Lung (tissue), 12 donors: ENCODE results near the gene RPRD2. TPM values are rescaled to one million over a fixed set of nuclear protein-coding genes. Genes with fewer than 3 reads are reported as not detected.

Experiments used
- ATAC-seq: fragments of 200-7000 bp; cut with Tn5 transposase; one replicate; pipeline ENCODE4 v1.9.1; 2020; ENCODE audit warnings: moderate number of reproducible peaks; ENCODE audit not compliant: insufficient read depth, low FRiP score
- DNase-seq, 3 donors: peaks; one replicate each; pipeline ENCODE4 v3.0.0-alpha.2; 2013 to 2017
- H3K27ac ChIP-seq, 2 donors: one replicate each; pipeline ENCODE4 v1.5.1; 2013; ENCODE audit warnings: mild to moderate bottlenecking in 2 of 2, moderate library complexity in 2 of 2, control low read depth in 1 of 2, inconsistent platforms in 1 of 2, low read depth in 1 of 2, low read length in 1 of 2
- H3K27me3 ChIP-seq, 3 donors: one replicate each; pipeline ENCODE4 v1.5.1; 2013; ENCODE audit warnings: low read length in 2 of 3; ENCODE audit not compliant: control insufficient read depth in 3 of 3, insufficient read depth in 3 of 3
- H3K36me3 ChIP-seq, 4 donors: one replicate each; pipeline ENCODE4 v1.5.1; 2013; ENCODE audit warnings: low read length in 4 of 4, mild to moderate bottlenecking in 1 of 4, moderate library complexity in 1 of 4; ENCODE audit not compliant: control insufficient read depth in 4 of 4, insufficient read depth in 4 of 4
- H3K4me1 ChIP-seq, 5 donors: one replicate each; pipeline ENCODE4 v1.5.1; 2013; ENCODE audit warnings: low read length in 5 of 5, mild to moderate bottlenecking in 2 of 5, moderate library complexity in 1 of 5; ENCODE audit not compliant: control insufficient read depth in 5 of 5, insufficient read depth in 5 of 5
- H3K4me3 ChIP-seq: one replicate; pipeline ENCODE4 v1.5.1; 2013; ENCODE audit warnings: mild to moderate bottlenecking, control low read depth, moderate library complexity
- H3K9ac ChIP-seq, 2 donors: one replicate each; pipeline ENCODE4 v1.5.1; 2013; ENCODE audit warnings: low read length in 2 of 2, control low read depth in 1 of 2; ENCODE audit not compliant: insufficient read depth in 1 of 2
- H3K9me3 ChIP-seq, 4 donors: one replicate each; pipeline ENCODE4 v1.5.1; 2013; ENCODE audit warnings: low read length in 3 of 4, mild to moderate bottlenecking in 1 of 4, moderate library complexity in 1 of 4; ENCODE audit not compliant: control insufficient read depth in 4 of 4, insufficient read depth in 3 of 4
- WGBS, 2 donors: extraction: QIAGEN DNeasy Blood & Tissue Kit; methylation state at CpG; one replicate each; pipeline ENCODE4 v1.1.7; 2013; 5-methylcytosine and 5-hydroxymethylcytosine counted together
- polyA plus RNA-seq, 2 donors: library from polyadenylated mRNA; stranded (reverse); fragments of 200-250 nt; gene quantifications; one replicate each; pipeline ENCODE4 v1.2.1, GENCODE V29; 2013
- total RNA-seq, 2 donors: library from RNA; depleted of rRNA in 1 of 2; stranded (reverse); fragments of >200 nt in 1 of 2; gene quantifications; one replicate each; pipeline ENCODE4 v1.2.1, GENCODE V29; 2014 to 2021
- TF ChIP-seq, protein P1 (sequence below): IDR thresholded peaks from 2 replicates; pipeline ENCODE4 v1.5.1; 2012; ENCODE audit warnings: mild to moderate bottlenecking; ENCODE audit errors: control extremely low read depth, extremely low read depth
- donor health status: control.
- donor health status: control.
- donor health status: Bipolar disorder and iron deficiency.
- donor health status: healthy.
- donor health status: DM: yes; HTN: yes; CAD: no.

The RPRD2 gene
- total and polyA plus RNA-seq, 4 donors, result 7.1 to 27.8 (median 14.7) TPM

DNA sequence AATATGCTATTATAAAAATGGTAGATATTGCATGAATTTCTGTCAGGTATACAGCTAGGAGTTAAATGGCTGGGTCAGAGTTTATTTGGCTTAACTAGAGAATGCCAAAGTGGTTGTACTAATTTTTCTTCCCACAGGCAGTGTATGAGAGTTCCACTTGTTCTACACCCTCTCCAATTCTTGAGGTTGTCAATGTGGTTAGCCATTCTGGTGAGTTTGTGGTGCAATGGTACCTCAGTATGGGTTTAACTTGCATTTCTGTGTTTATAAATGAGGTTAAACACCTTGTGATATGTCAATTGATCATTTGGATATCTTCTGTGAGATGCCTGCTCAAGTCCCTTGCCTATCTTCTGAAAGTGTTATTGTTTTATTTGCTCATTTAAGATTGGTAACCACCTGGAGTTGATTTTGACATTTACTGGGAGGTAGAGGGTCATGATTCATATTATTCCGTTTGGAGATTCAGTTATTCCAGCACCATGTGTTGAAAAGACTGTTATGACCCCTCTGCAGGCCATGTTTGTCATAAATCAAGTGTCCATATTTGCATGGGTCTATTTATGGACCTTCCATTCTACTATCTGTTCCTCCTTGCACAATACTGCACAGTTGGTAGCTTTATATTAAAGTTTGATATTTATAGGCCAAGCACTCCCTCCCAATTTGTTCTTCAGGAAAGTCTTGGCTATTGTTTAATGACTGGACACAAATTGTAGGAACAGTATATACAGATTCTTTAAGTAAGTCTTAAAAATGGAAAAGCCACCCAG lies 157.4 kb downstream of the RPRD2 start:
- WGBS, 2 donors, result 81 to 89% methylated on average over 1 of the region's 1 CpG
- H3K4me1 ChIP-seq, result peaks cover 0 to 5% (median 0%) of the 10 kb centered on the region in 5 donors
- DNase-seq, result no peak
- no peaks in the 10 kb centered on the region for H3K27me3 ChIP-seq
- no peaks in the 10 kb centered on the region for H3K9me3 ChIP-seq
- no peaks in the 10 kb centered on the region for H3K36me3 ChIP-seq
- no peak overlapping the region for H3K27ac ChIP-seq
- no peak overlapping the region for H3K4me3 ChIP-seq
- TF ChIP-seq, protein P1, sequence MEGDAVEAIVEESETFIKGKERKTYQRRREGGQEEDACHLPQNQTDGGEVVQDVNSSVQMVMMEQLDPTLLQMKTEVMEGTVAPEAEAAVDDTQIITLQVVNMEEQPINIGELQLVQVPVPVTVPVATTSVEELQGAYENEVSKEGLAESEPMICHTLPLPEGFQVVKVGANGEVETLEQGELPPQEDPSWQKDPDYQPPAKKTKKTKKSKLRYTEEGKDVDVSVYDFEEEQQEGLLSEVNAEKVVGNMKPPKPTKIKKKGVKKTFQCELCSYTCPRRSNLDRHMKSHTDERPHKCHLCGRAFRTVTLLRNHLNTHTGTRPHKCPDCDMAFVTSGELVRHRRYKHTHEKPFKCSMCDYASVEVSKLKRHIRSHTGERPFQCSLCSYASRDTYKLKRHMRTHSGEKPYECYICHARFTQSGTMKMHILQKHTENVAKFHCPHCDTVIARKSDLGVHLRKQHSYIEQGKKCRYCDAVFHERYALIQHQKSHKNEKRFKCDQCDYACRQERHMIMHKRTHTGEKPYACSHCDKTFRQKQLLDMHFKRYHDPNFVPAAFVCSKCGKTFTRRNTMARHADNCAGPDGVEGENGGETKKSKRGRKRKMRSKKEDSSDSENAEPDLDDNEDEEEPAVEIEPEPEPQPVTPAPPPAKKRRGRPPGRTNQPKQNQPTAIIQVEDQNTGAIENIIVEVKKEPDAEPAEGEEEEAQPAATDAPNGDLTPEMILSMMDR, result no peak
- ATAC-seq, result no peak
- H3K9ac ChIP-seq, result no peak overlapping the region

DNA sequence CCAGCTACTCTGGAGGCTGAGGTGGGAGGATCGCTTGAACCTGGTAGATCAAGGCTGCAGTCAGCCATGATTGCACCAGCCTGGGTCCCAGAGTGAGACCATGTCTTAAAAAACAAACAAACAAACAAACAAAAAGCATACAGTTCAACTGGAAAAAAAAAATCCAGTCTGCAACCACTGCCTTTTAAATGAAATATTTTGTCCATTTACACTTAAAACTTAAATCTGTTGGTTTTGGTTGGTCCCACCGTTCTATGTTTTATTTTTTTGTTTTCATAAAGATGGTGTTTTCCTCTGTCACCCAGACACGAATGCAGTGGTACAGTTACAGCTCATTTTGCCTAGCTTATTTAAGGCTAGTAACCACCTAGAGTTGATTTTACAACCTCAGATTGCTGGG lies 161.4 kb downstream of the RPRD2 start:
- H3K4me3 ChIP-seq, result no peak overlapping the region
- TF ChIP-seq, protein P1, result no peak
- H3K4me1 ChIP-seq, result peaks cover 0 to 8% (median 4%) of the 10 kb centered on the region in 5 donors
- no peaks in the 10 kb centered on the region for H3K36me3 ChIP-seq
- H3K9me3 ChIP-seq, result no peaks in the 10 kb centered on the region
- no peak for DNase-seq
- H3K27me3 ChIP-seq, result no peaks in the 10 kb centered on the region
- H3K27ac ChIP-seq, result no peak overlapping the region
- no peak overlapping the region for H3K9ac ChIP-seq
- no peak for ATAC-seq
- 89 to 96% methylated on average over 3 of the region's 3 CpGs for WGBS, 2 donors

Other genes with a start within 250 kb of the RPRD2 start
- 10 to 100 TPM; 41.6 to 60.6 TPM for gene PLEKHO1, start 214.2 kb upstream of the RPRD2 start, total RNA-seq
- gene PLEKHO1, start 214.2 kb upstream of the RPRD2 start, polyA plus RNA-seq, result 10 to 100 TPM; 59.7 to 88.0 TPM
- 10 to 100 TPM; 28.6 to 37.7 TPM for gene ANP32E, start 128.0 kb upstream of the RPRD2 start, total RNA-seq
- gene ANP32E, start 128.0 kb upstream of the RPRD2 start, polyA plus RNA-seq, result 10 to 100 TPM; 20.8 to 39.1 TPM
- under 1 TPM; 0.14 to 0.40 TPM for gene CA14, start 106.4 kb upstream of the RPRD2 start, total RNA-seq
- gene CA14, start 106.4 kb upstream of the RPRD2 start, polyA plus RNA-seq, result under 1 TPM; 0.19 to 0.30 TPM
- gene APH1A, start 95.1 kb upstream of the RPRD2 start, total RNA-seq, result 100 to 1,000 TPM in 1 of 2 donors, 10 to 100 TPM in 1; 95.0 to 142 TPM
- gene APH1A, start 95.1 kb upstream of the RPRD2 start, polyA plus RNA-seq, result 100 to 1,000 TPM; 128 to 164 TPM
- gene C1orf54, start 91.4 kb upstream of the RPRD2 start, total RNA-seq, result 10 to 100 TPM in 1 of 2 donors, 1 to 10 TPM in 1; 7.0 to 39.6 TPM
- gene C1orf54, start 91.4 kb upstream of the RPRD2 start, polyA plus RNA-seq, result 10 to 100 TPM in 1 of 2 donors, 1 to 10 TPM in 1; 9.7 to 21.3 TPM
- gene CIART, start 81.6 kb upstream of the RPRD2 start, total RNA-seq, result 1 to 10 TPM; 1.3 to 6.5 TPM
- gene CIART, start 81.6 kb upstream of the RPRD2 start, polyA plus RNA-seq, result 1 to 10 TPM; 3.4 to 8.0 TPM
- 10 to 100 TPM; 31.4 to 53.1 TPM for gene MRPS21, start 70.3 kb upstream of the RPRD2 start, total RNA-seq
- gene MRPS21, start 70.3 kb upstream of the RPRD2 start, polyA plus RNA-seq, result 100 to 1,000 TPM in 1 of 2 donors, 10 to 100 TPM in 1; 48.5 to 169 TPM
- gene PRPF3, start 42.6 kb upstream of the RPRD2 start, total RNA-seq, result 10 to 100 TPM; 52.8 to 89.6 TPM
- gene PRPF3, start 42.6 kb upstream of the RPRD2 start, polyA plus RNA-seq, result 10 to 100 TPM; 33.2 to 36.8 TPM
- 10 to 100 TPM; 15.2 to 20.5 TPM for gene TARS2, start 123.3 kb downstream of the RPRD2 start, total RNA-seq
- 10 to 100 TPM; 14.3 to 14.5 TPM for gene TARS2, start 123.3 kb downstream of the RPRD2 start, polyA plus RNA-seq
- gene ECM1, start 144.0 kb downstream of the RPRD2 start, total RNA-seq, result 10 to 100 TPM in 1 of 2 donors, 1 to 10 TPM in 1; 1.2 to 20.0 TPM
- 10 to 100 TPM in 1 of 2 donors, 1 to 10 TPM in 1; 9.0 to 12.3 TPM for gene ECM1, start 144.0 kb downstream of the RPRD2 start, polyA plus RNA-seq
- gene FALEC, start 151.6 kb downstream of the RPRD2 start, total RNA-seq, result not detected
- under 1 TPM in 1 of 2 donors, not detected in 1; 0.09 TPM for gene FALEC, start 151.6 kb downstream of the RPRD2 start, polyA plus RNA-seq
- gene ADAMTSL4, start 185.3 kb downstream of the RPRD2 start, total RNA-seq, result 100 to 1,000 TPM in 1 of 2 donors, 10 to 100 TPM in 1; 23.2 to 104 TPM
- gene ADAMTSL4, start 185.3 kb downstream of the RPRD2 start, polyA plus RNA-seq, result 10 to 100 TPM; 36.4 to 59.5 TPM
- 100 to 1,000 TPM; 293 to 336 TPM for gene MCL1, start 215.5 kb downstream of the RPRD2 start, total RNA-seq
- 100 to 1,000 TPM; 109 to 307 TPM for gene MCL1, start 215.5 kb downstream of the RPRD2 start, polyA plus RNA-seq